Esophagus muscularis mucosa (tissue), 4 donors: ENCODE data around the gene PCDHB7. TPM values are rescaled to one million over a fixed set of nuclear protein-coding genes. Genes with fewer than 3 reads are reported as not detected.
A peak's percentile ranks its signal among the peaks of the same experiment; 100 is the strongest.
"Not testable (repeated sequence)": the region's sequence is repeated elsewhere in the genome, so short reads cannot be mapped to it uniquely, and the experiment has no call there.

Experiments
- DNase-seq: peaks from one replicate; pipeline ENCODE4 v3.0.0-alpha.2; 2017; ENCODE audit errors: extremely low spot score
- H3K27ac ChIP-seq, 4 donors: fragments of 200-600 bp; sonication (generic); replicated peaks in 1 of 4; 1 replicate in 3 of 4; 2 replicates in 1 of 4; pipeline ENCODE4 v1.5.1; 2016 to 2019; ENCODE audit warnings: mild to moderate bottlenecking in 1 of 4
- H3K27me3 ChIP-seq, 4 donors: fragments of 200-600 bp; sonication (generic); one replicate each; pipeline versions ENCODE4 v1.5.1 to v1.6.0; 2016 to 2019
- H3K36me3 ChIP-seq, 4 donors: fragments of 200-600 bp; sonication (generic); one replicate each; pipeline ENCODE4 v1.5.1; 2016 to 2019
- H3K4me1 ChIP-seq, 4 donors: fragments of 200-600 bp; sonication (generic); one replicate each; pipeline ENCODE4 v1.5.1; 2016 to 2019
- H3K4me3 ChIP-seq, 4 donors: fragments of 200-600 bp; sonication (generic); 1 replicate in 2 of 4; 2 replicates in 2 of 4; pipeline ENCODE4 v1.5.1; 2016 to 2019; ENCODE audit warnings: mild to moderate bottlenecking in 4 of 4, moderate library complexity in 1 of 4
- H3K9me3 ChIP-seq, 4 donors: fragments of 200-600 bp; sonication (generic); 1 replicate in 3 of 4; 2 replicates in 1 of 4; pipeline ENCODE4 v1.5.1; 2016 to 2019
- CTCF ChIP-seq, 3 experiments: fragments of 200-600 bp in 2 of 3; fragments of 450-650 bp in 1 of 3; sonication (generic) in 2 of 3; IDR thresholded peaks; one replicate each; pipeline ENCODE4 v1.5.1; 2017 to 2019; ENCODE audit warnings: antibody characterized with exemption in 3 of 3, mild to moderate bottlenecking in 2 of 3, moderate library complexity in 1 of 3
- EP300 ChIP-seq: sonication (generic); formaldehyde crosslinking; IDR thresholded peaks from one replicate; pipeline ENCODE4 v1.6.1; 2017; ENCODE audit warnings: antibody characterized with exemption
- POLR2A ChIP-seq: fragments of 450-650 bp; IDR thresholded peaks from one replicate; pipeline ENCODE4 v1.6.1; 2017; ENCODE audit warnings: antibody characterized with exemption, moderate library complexity, mild to moderate bottlenecking, low read depth
- POLR2AphosphoS5 ChIP-seq, 2 donors: sonication (generic); formaldehyde crosslinking; IDR thresholded peaks; one replicate each; pipeline ENCODE4 v1.6.1; 2017; ENCODE audit warnings: antibody characterized with exemption in 2 of 2
- WGBS: methylation state at CpG from one replicate; pipeline ENCODE4 v1.1.5; 2018; 5-methylcytosine and 5-hydroxymethylcytosine counted together
- intact Hi-C: fragments of 100-400 bp; cut with DNase I; formaldehyde crosslinking; loops from one replicate; pipeline ENCODE4 v1.15.1; 2023
- total RNA-seq, 4 donors: library from RNA; depleted of rRNA; stranded (reverse); fragments of >200 nt; gene quantifications; one replicate each; pipeline versions ENCODE4 v1.1.0 to v1.2.1, GENCODE V29; 2016

PCDHB7 gene
- total RNA-seq, 4 donors from 2014 or later: 1.1 to 2.9 (median 2.5) TPM

- intact Hi-C loops: no loop called here
- WGBS: 9% methylated on average over 8 of the region's 10 CpGs
- Histone ChIP-seq H3K27me3 (peaks cover 0 to 26% (median 0%) of the 10 kb centered on the region in 4 donors), H3K4me1 (no peaks in the 10 kb centered on the region), H3K9me3 (peaks cover 0 to 87% (median 71%) of the 10 kb centered on the region in 4 donors), H3K36me3 (no peaks in the 10 kb centered on the region), H3K4me3 (peak within 1 kb of the TSS in 3 of 4 donors; percentile 23 to 44 (median 35)), H3K27ac (no peak within 1 kb of the TSS)
- TF ChIP-seq POLR2A (no peak), EP300 (no peak), POLR2AphosphoS5 (IDR thresholded peaks at IDR 0.05) (no peak), CTCF (IDR thresholded peaks at IDR 0.05) (peak in 2 of 3 experiments; percentile 26 to 43)
- DNase-seq: no peak
These were observed 19.8 kb downstream of the PCDHB7 start, which contains the start of gene PCDHB10 for GRCh38 chr5:141192110-141192725. TSS of gene PCDHB10 (plus strand) at chr5:141192353. CDS start at chr5:141192553, 200 bp downstream.

- 26% methylated on average over 11 of the region's 37 CpGs for WGBS
- H3K36me3 ChIP-seq, intact Hi-C loops, H3K4me3 ChIP-seq, H3K27me3 ChIP-seq, H3K4me1 ChIP-seq, H3K27ac ChIP-seq, DNase-seq: not testable (repeated sequence)
- H3K9me3 ChIP-seq: peaks cover 0 to 91% (median 78%) of the 10 kb centered on the region in 4 donors
These were observed 21.9 kb downstream of the PCDHB7 start for GRCh38 chr5:141194332-141194731.

GRCh38 chr5:141196363-141196762, 23.9 kb downstream of the PCDHB7 start:
- H3K36me3 ChIP-seq: no peaks in the 10 kb centered on the region
- no peak overlapping the region for H3K4me3 ChIP-seq
- 57% methylated on average over 3 of the region's 3 CpGs for WGBS
- DNase-seq: no peak
- no peak overlapping the region for H3K27ac ChIP-seq
- peaks cover 0 to 90% (median 80%) of the 10 kb centered on the region in 4 donors for H3K9me3 ChIP-seq
- peaks cover 0 to 6% (median 0%) of the 10 kb centered on the region in 4 donors for H3K27me3 ChIP-seq
- H3K4me1 ChIP-seq: no peaks in the 10 kb centered on the region
- intact Hi-C loops: no loop called here
- TF ChIP-seq POLR2AphosphoS5 (IDR thresholded peaks at IDR 0.05) (no peak), POLR2A (no peak), CTCF (IDR thresholded peaks at IDR 0.05) (no peak), EP300 (no peak)

- no peak for DNase-seq
- intact Hi-C loops: no loop called here
- H3K4me1 ChIP-seq: no peaks in the 10 kb centered on the region
- H3K27me3 ChIP-seq: peaks cover 0 to 18% (median 0%) of the 10 kb centered on the region in 4 donors
- peak within 1 kb of the TSS in 2 of 4 donors; percentile 10 to 22 for H3K4me3 ChIP-seq
- no peaks in the 10 kb centered on the region for H3K36me3 ChIP-seq
- TF ChIP-seq POLR2A (no peak), EP300 (no peak), CTCF (IDR thresholded peaks at IDR 0.05) (no peak), POLR2AphosphoS5 (IDR thresholded peaks at IDR 0.05) (no peak)
- 44% methylated on average over 21 of the region's 21 CpGs for WGBS
- H3K9me3 ChIP-seq: peaks cover 0 to 94% (median 82%) of the 10 kb centered on the region in 4 donors
- no peak within 1 kb of the TSS for H3K27ac ChIP-seq
These were observed 27.2 kb downstream of the PCDHB7 start, which contains the start of gene PCDHB11 for GRCh38 chr5:141199359-141200235. TSS of gene PCDHB11 (plus strand) at chr5:141199627. CDS start at chr5:141199775, 148 bp downstream.

GRCh38 chr5:141201126-141201525, 28.7 kb downstream of the PCDHB7 start:
- peaks cover 0 to 94% (median 78%) of the 10 kb centered on the region in 4 donors for H3K9me3 ChIP-seq
- H3K4me1 ChIP-seq, intact Hi-C loops, H3K27ac ChIP-seq, DNase-seq, H3K4me3 ChIP-seq, H3K36me3 ChIP-seq: not testable (repeated sequence)
- H3K27me3 ChIP-seq: peaks cover 0 to 16% (median 0%) of the 10 kb centered on the region in 4 donors
- WGBS: 26% methylated on average over 17 of the region's 38 CpGs

- intact Hi-C loops, H3K36me3 ChIP-seq, H3K27ac ChIP-seq, H3K4me1 ChIP-seq, H3K4me3 ChIP-seq, DNase-seq: not testable (repeated sequence)
- H3K9me3 ChIP-seq: peaks cover 0 to 92% (median 77%) of the 10 kb centered on the region in 4 donors
- 20% methylated on average over 7 of the region's 35 CpGs for WGBS
- H3K27me3 ChIP-seq: peaks cover 0 to 16% (median 0%) of the 10 kb centered on the region in 4 donors
These were observed 29.2 kb downstream of the PCDHB7 start for GRCh38 chr5:141201646-141202045.
